Thyroid gland (tissue), 4 donors: ENCODE results near the gene PCDHGA11.

ENCODE experiments used
- CTCF ChIP-seq, 6 experiments: fragments of 200-600 bp in 3 of 6; fragments of 450-650 bp in 3 of 6; sonication (generic) in 3 of 6; IDR thresholded peaks; one replicate each; pipeline ENCODE4 v1.5.1; 2016 to 2019; ENCODE audit warnings: antibody characterized with exemption in 6 of 6, mild to moderate bottlenecking in 2 of 6, inconsistent platforms in 1 of 6, moderate library complexity in 1 of 6
- POLR2A ChIP-seq, 2 donors: fragments of 450-650 bp; IDR thresholded peaks; one replicate each; pipeline ENCODE4 v1.6.1; 2017; ENCODE audit warnings: antibody characterized with exemption in 2 of 2, mild to moderate bottlenecking in 2 of 2, moderate library complexity in 1 of 2

DNA sequence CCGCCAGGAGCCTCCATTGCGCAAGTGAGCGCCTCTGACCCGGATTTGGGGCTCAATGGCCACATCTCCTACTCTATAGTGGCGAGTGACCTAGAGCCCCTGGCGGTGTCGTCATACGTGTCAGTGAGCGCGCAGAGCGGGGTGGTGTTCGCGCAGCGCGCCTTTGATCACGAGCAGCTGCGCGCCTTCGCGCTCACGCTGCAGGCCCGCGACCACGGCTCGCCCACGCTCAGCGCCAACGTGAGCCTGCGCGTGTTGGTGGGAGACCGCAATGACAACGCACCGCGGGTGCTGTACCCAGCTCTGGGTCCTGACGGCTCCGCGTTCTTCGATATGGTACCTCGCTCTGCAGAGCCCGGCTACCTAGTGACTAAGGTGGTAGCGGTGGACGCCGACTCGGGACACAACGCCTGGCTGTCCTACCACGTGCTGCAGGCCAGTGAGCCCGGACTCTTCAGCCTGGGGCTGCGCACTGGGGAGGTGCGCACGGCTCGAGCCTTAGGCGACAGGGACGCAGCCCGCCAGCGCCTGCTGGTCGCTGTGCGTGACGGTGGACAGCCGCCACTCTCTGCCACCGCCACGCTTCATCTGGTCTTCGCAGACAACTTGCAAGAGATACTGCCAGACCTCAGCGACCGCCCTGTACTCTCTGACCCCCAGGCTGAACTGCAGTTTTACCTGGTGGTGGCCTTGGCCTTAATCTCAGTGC is 11.1 kb upstream of the PCDHGA11 start:
- TF ChIP-seq CTCF (IDR thresholded peaks at IDR 0.05) (no peak), POLR2A (IDR thresholded peaks at IDR 0.05) (no peak)
